AG20443 (cell line): ENCODE measurements around the gene LEFTY1.
"Not testable (repeated sequence)": the region's sequence is repeated elsewhere in the genome, so short reads cannot be mapped to it uniquely, and the experiment has no call there.

Experiments
- DNase-seq: peaks from one replicate; pipeline ENCODE4 v3.0.0; 2012; ENCODE audit warnings: low spot score, mixed read lengths

LEFTY1 gene

GRCh38 chr1:225888898-225889601 is at the start of gene LEFTY1:
LEFTY1 (minus strand) TSS chr1:225889146; CDS start chr1:225889066, 80 bp downstream.
- DNase-seq, result no peak

GRCh38 chr1:225937048-225937968 is 48.4 kb upstream of the LEFTY1 start:
- DNase-seq, result no peak

- no peak for DNase-seq
These were observed 47.6 kb upstream of the LEFTY1 start for GRCh38 chr1:225936523-225936922.

- DNase-seq, result peak; percentile 43
These were observed 47.1 kb upstream of the LEFTY1 start for GRCh38 chr1:225936086-225936485.

- DNase-seq, result no peak
These were observed 45.8 kb upstream of the LEFTY1 start for GRCh38 chr1:225934711-225935110.

- DNase-seq, result no peak
These were observed 44.1 kb upstream of the LEFTY1 start for GRCh38 chr1:225933072-225933471.

- no peak for DNase-seq
These were observed 42.6 kb upstream of the LEFTY1 start for GRCh38 chr1:225931270-225932136.

GRCh38 chr1:225930566-225930965 is 41.6 kb upstream of the LEFTY1 start:
- no peak for DNase-seq

- not testable (repeated sequence) for DNase-seq
These were observed 40.5 kb upstream of the LEFTY1 start for GRCh38 chr1:225929462-225929861.

- no peak for DNase-seq
These were observed 39.5 kb upstream of the LEFTY1 start for GRCh38 chr1:225928186-225929175.

GRCh38 chr1:225926551-225927113 is 37.7 kb upstream of the LEFTY1 start:
- no peak for DNase-seq

- DNase-seq, result peak; percentile 99
These were observed 35.0 kb upstream of the LEFTY1 start, which contains the start of gene PYCR2 for GRCh38 chr1:225923692-225924555. PYCR2 (minus strand) TSS chr1:225924250; CDS start chr1:225924110, 140 bp downstream.

GRCh38 chr1:225923381-225923691 is 34.4 kb upstream of the LEFTY1 start:
- no peak for DNase-seq

- DNase-seq, result no peak
These were observed 33.1 kb upstream of the LEFTY1 start for GRCh38 chr1:225921734-225922709.

- peak; percentile 88 for DNase-seq
These were observed 31.0 kb upstream of the LEFTY1 start for GRCh38 chr1:225919906-225920305.

GRCh38 chr1:225918280-225918679 is 29.3 kb upstream of the LEFTY1 start:
- no peak for DNase-seq

GRCh38 chr1:225917536-225917935 is 28.6 kb upstream of the LEFTY1 start:
- DNase-seq, result no peak

GRCh38 chr1:225917101-225917500 is 28.2 kb upstream of the LEFTY1 start:
- no peak for DNase-seq
